NCI-H2107 treated with DMSO at 0.1 percent for 48 hours (cell line): ENCODE measurements around the gene PYDC2.

Source experiments
- DNase-seq: peaks from one replicate; lab custom pipeline; 2025; ENCODE audit not compliant: unreplicated experiment; lab: John Stamatoyannopoulos, UW

The PYDC2 gene

DNA sequence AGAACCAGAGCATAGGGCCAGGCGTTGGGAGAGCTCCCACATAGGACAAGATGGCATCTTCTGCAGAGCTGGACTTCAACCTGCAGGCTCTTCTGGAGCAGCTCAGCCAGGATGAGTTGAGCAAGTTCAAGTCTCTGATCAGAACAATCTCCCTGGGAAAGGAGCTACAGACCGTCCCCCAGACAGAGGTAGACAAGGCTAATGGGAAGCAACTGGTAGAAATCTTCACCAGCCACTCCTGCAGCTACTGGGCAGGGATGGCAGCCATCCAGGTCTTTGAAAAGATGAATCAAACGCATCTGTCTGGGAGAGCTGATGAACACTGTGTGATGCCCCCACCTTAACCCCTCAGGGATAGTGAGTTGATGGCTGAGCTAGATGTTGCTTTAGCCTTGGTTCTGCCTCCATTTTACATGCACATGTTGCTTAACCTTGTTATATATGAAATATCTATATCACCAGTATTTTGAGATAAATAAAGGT, at the start of gene PYDC2:
Gene PYDC2, plus strand, starts transcription at position 51 of the 483 bp plus-strand sequence. Its CDS starts 0 bp downstream, at position 51.
- DNase-seq, result no peak

DNA sequence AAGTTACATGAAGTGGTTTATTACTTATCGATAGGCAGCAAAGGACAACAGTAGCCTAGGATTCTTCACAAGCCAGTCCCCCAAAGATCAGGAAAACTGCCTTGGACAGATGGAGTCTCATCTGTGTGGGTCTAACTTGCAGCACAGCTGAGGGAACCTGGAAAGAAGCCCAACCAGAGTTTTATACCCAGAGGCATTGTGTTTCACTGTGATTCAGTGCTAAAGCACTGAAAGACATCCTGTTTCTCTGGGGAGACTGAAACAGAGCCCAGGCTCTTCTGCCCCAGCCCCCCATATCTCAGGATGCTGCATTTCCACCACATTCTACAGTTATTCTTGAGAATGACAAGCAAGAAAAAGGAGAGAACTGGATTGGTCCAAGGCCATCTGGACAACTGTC, 48.2 kb upstream of the PYDC2 start:
- DNase-seq, result no peak

DNA sequence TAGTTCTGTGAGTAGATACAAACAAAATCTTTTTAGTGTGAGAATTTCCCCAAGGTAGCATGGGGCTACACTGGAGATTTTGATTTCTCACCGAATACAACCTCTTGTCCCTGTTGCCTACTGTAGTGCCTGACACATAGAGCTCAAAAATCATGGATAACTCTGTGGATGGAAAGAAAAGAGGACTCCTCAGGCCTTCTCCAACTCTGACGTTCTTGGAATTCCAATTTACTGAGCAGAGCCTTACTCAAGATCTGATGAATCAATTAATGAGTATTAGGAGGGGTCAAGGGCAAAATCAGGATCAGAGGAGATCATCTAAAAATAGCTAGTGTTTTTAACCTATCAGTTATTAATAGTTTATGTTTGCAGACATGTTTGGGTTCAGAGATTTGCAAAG, 46.7 kb upstream of the PYDC2 start:
- no peak for DNase-seq

DNA sequence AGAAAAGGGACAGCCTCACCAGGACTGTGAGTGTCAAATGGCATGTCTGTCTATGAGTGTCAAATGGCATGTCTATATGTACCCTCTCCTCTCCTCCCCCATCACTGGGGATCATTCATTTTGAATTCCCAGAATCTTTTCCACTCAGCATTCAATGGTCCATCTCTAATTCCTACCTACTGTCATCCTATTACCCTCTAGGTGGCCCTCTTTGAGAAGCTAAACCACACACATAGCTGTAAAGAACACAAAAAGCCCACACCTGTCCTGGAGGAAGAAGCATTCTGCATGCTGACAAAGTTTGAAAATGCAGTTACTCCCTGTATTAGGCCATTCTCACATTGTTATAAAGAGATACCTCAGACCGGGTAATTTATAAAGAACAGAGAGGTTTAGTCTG, 46.2 kb upstream of the PYDC2 start:
- no peak for DNase-seq

- DNase-seq, result no peak
Measured at GRCh38 chr3:191415566-191415965, 45.4 kb upstream of the PYDC2 start.

DNA sequence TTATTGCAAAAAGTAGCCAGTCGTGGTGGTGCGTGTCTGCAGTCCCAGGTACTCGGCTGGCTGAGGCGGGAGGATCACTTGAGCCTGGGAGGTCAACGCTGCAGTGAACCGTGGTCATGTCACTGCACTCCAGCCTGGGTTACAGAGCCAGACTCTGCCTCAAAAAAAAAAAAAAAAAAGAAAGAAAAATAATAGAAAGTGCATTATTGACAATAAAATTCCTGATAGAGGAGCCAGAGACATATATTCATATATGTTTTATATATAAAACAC, 43.6 kb upstream of the PYDC2 start:
- no peak for DNase-seq

DNA sequence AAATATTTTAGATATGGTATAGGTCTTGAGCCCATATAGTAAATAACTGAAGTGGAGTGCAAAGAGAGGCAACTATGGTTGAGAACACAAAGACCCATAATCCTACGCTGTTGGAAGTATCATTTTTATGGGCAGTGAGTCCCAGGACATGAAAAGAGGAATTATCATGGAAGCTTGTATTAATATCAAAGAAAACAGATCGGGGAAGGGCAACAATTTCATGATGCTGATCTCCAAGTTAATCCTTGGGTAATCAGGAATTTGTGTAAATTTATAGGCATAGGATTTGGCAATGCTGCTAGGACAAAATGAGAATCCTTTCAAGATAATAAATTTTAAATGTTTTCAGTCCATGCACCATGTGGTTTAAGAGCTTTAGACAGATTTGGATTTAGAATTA, 40.2 kb upstream of the PYDC2 start:
- no peak for DNase-seq

GRCh38 chr3:191424881-191425280, 36.1 kb upstream of the PYDC2 start:
- no peak for DNase-seq

- DNase-seq, result no peak
Measured at GRCh38 chr3:191425322-191425734, 35.6 kb upstream of the PYDC2 start.

GRCh38 chr3:191426311-191426710, 34.7 kb upstream of the PYDC2 start:
- DNase-seq, result no peak

DNA sequence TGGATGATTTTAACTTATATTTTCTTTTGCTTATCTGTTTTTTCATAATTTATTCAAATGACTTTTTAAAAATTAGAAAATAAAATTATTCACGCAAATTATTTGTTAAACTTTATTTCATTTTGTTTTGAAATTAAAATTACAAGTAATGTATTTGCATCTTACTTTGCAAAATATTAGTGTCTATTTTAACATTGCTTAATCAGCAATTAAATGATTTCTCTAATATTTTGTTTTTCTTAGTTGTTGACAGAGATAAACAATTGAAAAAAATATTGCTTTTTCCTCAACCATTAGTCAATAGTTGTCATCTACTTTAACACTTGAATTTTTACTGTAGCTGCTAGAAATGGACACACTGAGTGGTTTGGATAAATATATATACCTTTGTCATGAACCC, 32.8 kb upstream of the PYDC2 start:
- DNase-seq, result no peak

DNA sequence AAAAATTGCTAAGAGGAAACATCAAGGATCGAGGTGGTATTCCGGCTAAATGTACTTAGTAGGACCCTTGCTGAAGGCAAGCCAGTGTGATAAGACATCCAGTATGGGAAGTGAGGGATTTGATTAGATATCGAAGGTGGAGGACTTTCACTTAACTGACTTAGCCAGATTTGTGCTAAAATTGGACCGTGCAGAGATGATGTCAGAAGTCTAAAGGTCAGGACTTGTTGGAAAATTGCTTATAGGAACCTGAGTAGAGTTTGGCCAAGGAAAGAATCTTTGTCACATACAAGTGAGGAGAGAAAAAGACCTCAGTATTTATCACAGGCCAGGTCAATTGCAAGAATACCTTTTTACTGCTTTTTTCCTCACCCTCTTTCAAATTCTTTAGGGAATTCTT, 30.9 kb upstream of the PYDC2 start:
- DNase-seq, result no peak

GRCh38 chr3:191431160-191431822, 29.7 kb upstream of the PYDC2 start:
- DNase-seq, result no peak

- no peak for DNase-seq
Measured at GRCh38 chr3:191432162-191432561, 28.8 kb upstream of the PYDC2 start.

DNA sequence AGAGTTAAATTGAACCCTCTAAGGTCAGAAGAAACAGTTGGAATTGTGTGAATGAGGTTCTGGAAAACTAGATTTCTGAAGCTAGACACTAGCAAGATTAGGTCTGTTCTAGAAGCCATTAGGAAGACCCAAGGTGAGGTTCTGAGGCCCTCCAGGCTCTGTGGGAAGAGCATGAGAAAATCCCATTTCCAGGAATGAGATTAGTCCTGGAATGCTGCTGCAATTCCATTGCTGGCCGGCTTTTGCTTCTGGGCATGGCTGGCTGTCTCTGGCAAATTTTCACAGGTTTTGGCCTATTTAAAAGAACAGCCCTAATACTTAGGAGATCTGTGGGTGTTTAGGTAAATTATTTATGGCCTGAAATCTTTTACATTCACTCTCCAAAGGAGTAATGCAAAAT, 26.9 kb upstream of the PYDC2 start:
- DNase-seq, result no peak

- DNase-seq, result no peak
Measured at GRCh38 chr3:191435981-191436380, 25.0 kb upstream of the PYDC2 start.

DNA sequence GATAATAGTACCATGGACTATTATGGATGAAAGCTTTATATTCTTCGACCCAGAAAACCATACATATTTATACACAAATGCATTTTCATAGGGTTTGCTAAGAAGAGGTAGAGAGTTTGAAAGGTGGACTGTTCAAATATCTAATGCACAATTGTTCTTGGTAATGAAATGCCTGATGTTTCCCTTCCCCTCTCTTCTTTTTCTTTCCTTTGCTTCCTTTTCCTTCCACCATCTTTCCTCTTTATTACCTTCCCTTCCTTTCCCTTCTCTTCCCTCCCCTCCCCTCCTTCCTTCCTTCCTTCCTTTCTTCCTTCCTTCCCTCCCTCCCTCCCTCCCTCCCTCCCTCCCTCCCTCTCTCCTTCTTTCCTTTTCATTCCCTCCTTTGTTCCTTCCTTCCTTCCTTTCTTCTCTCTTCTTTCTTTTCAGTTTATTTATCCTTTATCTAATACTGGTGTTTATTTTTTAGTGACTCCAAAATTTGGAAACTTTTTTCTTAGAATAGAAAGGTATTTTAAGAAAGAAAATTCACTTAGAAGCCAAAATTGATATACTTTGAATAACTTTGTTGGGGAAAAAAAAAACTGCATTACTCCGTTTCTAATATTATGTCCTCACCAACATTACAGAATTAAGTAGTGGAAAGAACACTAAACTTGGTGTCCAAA, 22.7 kb upstream of the PYDC2 start:
- DNase-seq, result no peak

- DNase-seq, result no peak
Measured at GRCh38 chr3:191440532-191440931, 20.4 kb upstream of the PYDC2 start.

DNA sequence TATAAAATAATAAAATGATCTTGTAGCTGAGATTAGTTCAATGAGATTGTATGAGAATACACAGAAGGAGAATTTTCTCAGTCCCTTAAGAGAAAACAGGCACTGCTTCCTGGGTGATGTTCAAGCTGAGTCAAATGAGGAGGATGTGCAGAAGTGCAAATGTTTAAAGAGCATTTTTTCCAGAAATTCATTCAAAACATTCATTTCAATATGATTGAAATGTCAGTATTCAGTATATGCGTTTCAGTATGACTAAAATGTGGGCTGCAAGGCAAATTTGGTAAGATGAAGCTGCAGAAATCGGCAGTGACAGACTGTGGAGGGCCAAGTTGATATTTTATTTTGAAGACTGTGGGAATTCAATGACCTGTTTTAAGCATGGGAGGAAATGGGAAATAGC, 19.3 kb upstream of the PYDC2 start:
- no peak for DNase-seq

- DNase-seq, result no peak
Measured at GRCh38 chr3:191444569-191444968, 16.4 kb upstream of the PYDC2 start.

DNA sequence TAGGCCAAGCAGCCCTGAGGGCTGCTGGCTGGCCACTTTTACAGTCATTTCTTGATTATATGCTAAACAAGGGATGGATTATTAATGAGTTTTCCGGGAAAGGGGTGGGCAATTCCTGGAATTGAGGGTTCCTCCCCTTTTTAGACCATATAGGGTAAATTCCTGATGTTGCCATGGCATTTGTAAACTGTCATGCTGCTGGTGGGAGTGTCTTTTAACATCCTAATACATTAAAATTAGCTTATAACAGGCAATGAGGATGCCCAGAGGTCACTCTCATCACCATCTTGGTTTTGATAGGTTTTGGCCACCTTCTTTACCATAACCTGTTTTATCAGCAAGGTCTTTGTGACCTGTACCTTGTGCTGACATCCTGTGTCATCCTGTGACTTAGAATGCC, 11.7 kb upstream of the PYDC2 start:
- no peak for DNase-seq

DNA sequence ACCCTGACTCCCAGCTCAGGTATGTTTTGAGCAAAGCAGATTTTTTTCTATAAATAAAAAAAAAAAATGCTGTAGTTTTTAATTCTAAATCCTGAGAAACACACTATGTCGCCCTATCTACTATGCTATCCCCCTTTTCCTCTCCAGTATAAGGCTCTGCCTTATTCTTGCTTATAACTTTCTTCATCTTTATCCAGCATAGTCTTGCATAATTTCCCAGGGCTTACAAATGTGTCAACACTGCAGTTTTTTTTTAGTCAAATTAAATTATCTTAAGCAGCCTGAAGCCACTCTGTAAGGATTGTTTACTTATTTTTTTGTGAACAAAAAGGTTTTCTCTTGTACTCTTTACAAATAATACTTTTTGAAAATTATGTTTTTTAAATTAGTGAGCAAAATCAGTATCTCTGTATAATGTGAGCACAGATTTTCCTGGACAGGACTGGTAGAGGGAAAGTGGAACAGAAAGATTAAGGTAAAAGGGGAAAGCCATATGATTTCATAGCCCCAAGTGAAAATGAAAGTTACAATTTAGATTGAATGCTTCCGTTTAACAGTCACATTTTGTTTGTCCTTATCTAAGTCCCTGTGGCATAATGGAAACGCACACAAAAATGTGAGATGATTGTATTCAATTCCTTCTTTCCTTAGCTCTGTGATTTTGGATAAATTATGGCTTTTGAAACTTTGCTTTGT, 5.6 kb upstream of the PYDC2 start:
- DNase-seq, result no peak
